GM19240 (cell line): Measurements from ENCODE around the gene LDHD.

Experiments used
- DNase-seq: peaks from one replicate; pipeline ENCODE4 v3.0.0; 2011; ENCODE audit warnings: low spot score; ENCODE audit not compliant: insufficient read length

The LDHD gene

GRCh38 chr16:75081179-75081859 lies 35.3 kb downstream of the LDHD start:
- DNase-seq = no peak

- no peak for DNase-seq
Observed at GRCh38 chr16:75080205-75081029, 36.2 kb downstream of the LDHD start.

GRCh38 chr16:75079346-75079926 lies 37.1 kb downstream of the LDHD start:
- no peak for DNase-seq

GRCh38 chr16:75078886-75079285 lies 37.7 kb downstream of the LDHD start:
- no peak for DNase-seq

- DNase-seq = no peak
Observed at GRCh38 chr16:75075688-75076268, 40.8 kb downstream of the LDHD start.

GRCh38 chr16:75074920-75075687 lies 41.5 kb downstream of the LDHD start:
- DNase-seq = peak; percentile 81

GRCh38 chr16:75074304-75074793 lies 42.2 kb downstream of the LDHD start:
- DNase-seq = no peak

GRCh38 chr16:75073545-75074303 lies 42.9 kb downstream of the LDHD start:
- no peak for DNase-seq

GRCh38 chr16:75072239-75072947 lies 44.2 kb downstream of the LDHD start:
- no peak for DNase-seq

GRCh38 chr16:75071621-75072020 lies 45.0 kb downstream of the LDHD start:
- DNase-seq = no peak

- DNase-seq = no peak
Observed at GRCh38 chr16:75070012-75070841, 46.4 kb downstream of the LDHD start.

- no peak for DNase-seq
Observed at GRCh38 chr16:75068085-75069031, 48.2 kb downstream of the LDHD start.

GRCh38 chr16:75066861-75067447 lies 49.6 kb downstream of the LDHD start:
- DNase-seq = no peak

- DNase-seq = no peak
Observed at GRCh38 chr16:75065521-75066149, 50.9 kb downstream of the LDHD start.

- DNase-seq = no peak
Observed at GRCh38 chr16:75065149-75065505, 51.5 kb downstream of the LDHD start.

- DNase-seq = no peak
Observed at GRCh38 chr16:75064403-75065148, 52.0 kb downstream of the LDHD start.
